ENCODE measurements around the gene WWC2.

DNA sequence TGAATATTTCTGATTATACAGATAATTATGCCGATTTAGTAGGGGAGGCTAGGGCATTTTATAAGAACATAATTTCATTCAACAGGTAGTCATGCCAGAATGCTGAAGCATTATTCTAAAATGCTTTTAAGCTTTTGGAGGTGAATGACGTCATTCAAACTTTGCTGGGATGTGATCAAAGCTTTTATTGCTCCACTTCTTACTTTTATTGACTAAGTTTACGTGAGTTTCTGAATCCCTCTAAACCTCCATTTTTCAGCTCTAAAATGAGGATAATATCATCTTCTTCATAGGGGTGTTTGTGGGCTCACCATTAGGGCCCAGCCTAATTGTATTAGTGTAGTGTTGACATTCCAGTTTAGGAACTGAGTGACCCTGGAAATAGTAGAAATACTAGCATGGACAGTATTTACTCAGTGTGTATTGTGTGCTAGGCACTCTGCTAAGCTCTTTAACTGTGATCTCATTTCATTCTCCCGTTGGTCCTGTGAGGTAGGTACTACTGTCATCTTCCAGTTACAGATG lies 3.0 kb downstream of the WWC2 start:
- TF ChIP-seq POLR2AphosphoS5 (IDR thresholded peaks at IDR 0.05; ENCODE audit: borderline replicate concordance, low read depth, low read length) = no peak
- no peak for TF ChIP-seq EZH2 (IDR thresholded peaks at IDR 0.05)
